NOMO-1 treated with dmso at 0.1 percent for 144 hours (cell line): Measurements from ENCODE around the gene KCNE1.
"Not testable (repeated sequence)": the region's sequence is repeated elsewhere in the genome, so short reads cannot be mapped to it uniquely, and the experiment has no call there.

Experiments used
- DNase-seq: peaks from one replicate; lab custom pipeline; 2025; ENCODE audit not compliant: unreplicated experiment; lab: John Stamatoyannopoulos, UW

KCNE1 gene

DNA sequence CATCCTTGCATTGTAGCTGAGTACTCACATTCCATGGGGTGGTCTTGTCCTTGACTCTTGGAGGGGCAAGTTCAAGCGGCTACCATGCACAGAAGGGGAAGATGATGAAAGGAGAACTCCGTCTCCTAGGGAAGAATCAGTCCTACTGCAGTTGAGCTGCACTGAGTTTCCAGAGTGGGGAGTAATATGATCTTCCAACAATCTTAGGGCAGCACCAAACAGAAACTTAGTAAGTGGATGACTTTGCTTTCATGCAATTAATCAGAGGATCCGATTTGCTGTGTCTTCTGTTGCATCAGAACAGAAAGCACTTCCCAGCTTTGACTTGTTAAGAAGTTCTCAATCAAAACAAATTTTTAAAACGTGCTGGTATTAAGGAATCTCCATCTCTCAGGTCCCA is 88.2 kb downstream of the KCNE1 start, which contains the start of gene SMIM34:
Gene SMIM34, minus strand, starts transcription at position 147 of the 400 bp plus-strand sequence. Its CDS starts 112 bp downstream, at position 35.
- DNase-seq, result not testable (repeated sequence)

GRCh38 chr21:34417448-34418077 is 94.4 kb downstream of the KCNE1 start:
- not testable (repeated sequence) for DNase-seq

DNA sequence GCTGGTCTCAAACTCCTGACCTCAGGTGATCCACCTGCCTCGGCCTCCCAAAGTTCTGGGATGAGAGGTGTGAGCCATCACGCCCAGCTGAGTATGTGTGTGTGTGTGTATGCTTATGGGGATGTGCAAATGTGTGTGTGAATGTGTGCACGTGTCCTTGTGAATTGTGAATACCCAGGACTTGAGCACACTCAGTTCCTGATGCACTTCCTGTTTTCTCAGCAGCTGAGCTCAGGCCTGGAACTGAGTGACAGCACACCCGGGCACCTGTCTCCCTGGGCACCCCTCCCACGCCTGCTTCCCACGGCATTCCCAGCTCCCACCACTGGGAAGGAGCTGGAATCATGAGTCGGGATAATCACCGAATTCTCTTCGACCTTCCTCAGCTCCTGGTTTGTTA is 104.7 kb downstream of the KCNE1 start:
- not testable (repeated sequence) for DNase-seq

- DNase-seq, result not testable (repeated sequence)
These were observed 105.3 kb downstream of the KCNE1 start for GRCh38 chr21:34406676-34407075.

- not testable (repeated sequence) for DNase-seq
These were observed 105.9 kb downstream of the KCNE1 start for GRCh38 chr21:34406102-34406501.

GRCh38 chr21:34405686-34406085 is 106.3 kb downstream of the KCNE1 start:
- DNase-seq, result not testable (repeated sequence)

GRCh38 chr21:34404742-34405141 is 107.3 kb downstream of the KCNE1 start:
- not testable (repeated sequence) for DNase-seq

DNA sequence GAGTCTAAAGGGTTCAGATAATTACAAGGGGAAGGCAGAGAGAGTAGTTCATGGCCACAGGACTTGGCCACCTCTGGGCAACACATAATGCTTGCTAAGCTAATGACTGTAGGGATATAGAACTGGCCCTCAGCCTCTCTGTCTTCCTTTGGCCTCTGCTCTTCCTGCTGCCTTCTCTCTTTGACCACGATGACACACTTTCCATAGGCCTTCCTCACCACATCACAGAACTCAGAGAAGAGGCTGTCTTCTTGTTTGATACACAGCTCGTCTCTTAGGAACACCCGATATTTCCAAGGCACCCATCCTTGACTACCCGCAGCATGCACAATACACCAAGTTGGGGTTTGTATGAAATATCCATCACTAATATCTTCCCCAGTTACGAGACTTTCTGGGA is 111.5 kb downstream of the KCNE1 start:
- DNase-seq, result not testable (repeated sequence)
